ACHN (cell line): ENCODE measurements around the gene RBM44.
"Not testable (repeated sequence)": the region's sequence is repeated elsewhere in the genome, so short reads cannot be mapped to it uniquely, and the experiment has no call there.

Experiments used
- DNase-seq: peaks from one replicate; pipeline ENCODE4 v3.0.0-alpha.2; 2015
- in situ Hi-C: cut with HindIII; loops from 2 replicates; pipeline ENCODE4 v1.10.0; 2017; ENCODE audit warnings: low sequenced_read_pairs, low pct_ligation_motif_present, low pct_unique_long_range_greater_than_20kb

RBM44 gene

GRCh38 chr2:237833546-237833945 is 35.0 kb downstream of the RBM44 start:
- no peak for DNase-seq
- in situ Hi-C loops, result no loop called here

GRCh38 chr2:237835372-237835771 is 36.8 kb downstream of the RBM44 start:
- DNase-seq, result no peak
- in situ Hi-C loops, result no loop called here

- in situ Hi-C loops, result no loop called here
- DNase-seq, result no peak
Measured at GRCh38 chr2:237841051-237841450, 42.5 kb downstream of the RBM44 start.

GRCh38 chr2:237848940-237849339 is 50.4 kb downstream of the RBM44 start:
- in situ Hi-C loops, DNase-seq: not testable (repeated sequence)

GRCh38 chr2:237854295-237854694 is 55.7 kb downstream of the RBM44 start:
- no peak for DNase-seq
- in situ Hi-C loops, result no loop called here

GRCh38 chr2:237857791-237858190 is 59.2 kb downstream of the RBM44 start:
- no peak for DNase-seq
- in situ Hi-C loops, result no loop called here

GRCh38 chr2:237858294-237859081 is 59.9 kb downstream of the RBM44 start:
- DNase-seq, result peak; percentile 74
- in situ Hi-C loops, result no loop called here

GRCh38 chr2:237859082-237859433 is 60.5 kb downstream of the RBM44 start:
- no peak for DNase-seq
- in situ Hi-C loops, result no loop called here

GRCh38 chr2:237859533-237860272 is 61.1 kb downstream of the RBM44 start, which contains the start of gene RAMP1:
TSS of gene RAMP1 (plus strand) at chr2:237859623. CDS start at chr2:237859676, 53 bp downstream.
- no peak for DNase-seq
- in situ Hi-C loops, result no loop called here

GRCh38 chr2:237860273-237860935 is 61.8 kb downstream of the RBM44 start:
- DNase-seq, result no peak

GRCh38 chr2:237861875-237862527 is 63.4 kb downstream of the RBM44 start:
- in situ Hi-C loops, result no loop called here
- DNase-seq, result no peak

More at GRCh38 chr2:237860273-237860935, 61.8 kb downstream of the RBM44 start:
- in situ Hi-C loops, result no loop called here

GRCh38 chr2:237862528-237862895 is 63.9 kb downstream of the RBM44 start:
- in situ Hi-C loops, result no loop called here

GRCh38 chr2:237863102-237863511 is 64.5 kb downstream of the RBM44 start:
- in situ Hi-C loops, result no loop called here
- DNase-seq, result no peak

More at GRCh38 chr2:237862528-237862895, 63.9 kb downstream of the RBM44 start:
- no peak for DNase-seq

- in situ Hi-C loops, result no loop called here
- DNase-seq, result no peak
Measured at GRCh38 chr2:237863689-237864443, 65.3 kb downstream of the RBM44 start.

GRCh38 chr2:237864444-237864931 is 65.9 kb downstream of the RBM44 start:
- in situ Hi-C loops, result no loop called here
- no peak for DNase-seq

- in situ Hi-C loops, result no loop called here
- peak; percentile 10 for DNase-seq
Measured at GRCh38 chr2:237864940-237865622, 66.5 kb downstream of the RBM44 start.

GRCh38 chr2:237865623-237866041 is 67.1 kb downstream of the RBM44 start:
- no peak for DNase-seq
- in situ Hi-C loops, result no loop called here
